8988T (cell line): ENCODE data around the gene SLC4A2.
"Not testable (repeated sequence)": the region's sequence is repeated elsewhere in the genome, so short reads cannot be mapped to it uniquely, and the experiment has no call there.

Experiments
- DNase-seq: peaks from one replicate; pipeline ENCODE4 v3.0.0; 2011

The SLC4A2 gene, protein sequence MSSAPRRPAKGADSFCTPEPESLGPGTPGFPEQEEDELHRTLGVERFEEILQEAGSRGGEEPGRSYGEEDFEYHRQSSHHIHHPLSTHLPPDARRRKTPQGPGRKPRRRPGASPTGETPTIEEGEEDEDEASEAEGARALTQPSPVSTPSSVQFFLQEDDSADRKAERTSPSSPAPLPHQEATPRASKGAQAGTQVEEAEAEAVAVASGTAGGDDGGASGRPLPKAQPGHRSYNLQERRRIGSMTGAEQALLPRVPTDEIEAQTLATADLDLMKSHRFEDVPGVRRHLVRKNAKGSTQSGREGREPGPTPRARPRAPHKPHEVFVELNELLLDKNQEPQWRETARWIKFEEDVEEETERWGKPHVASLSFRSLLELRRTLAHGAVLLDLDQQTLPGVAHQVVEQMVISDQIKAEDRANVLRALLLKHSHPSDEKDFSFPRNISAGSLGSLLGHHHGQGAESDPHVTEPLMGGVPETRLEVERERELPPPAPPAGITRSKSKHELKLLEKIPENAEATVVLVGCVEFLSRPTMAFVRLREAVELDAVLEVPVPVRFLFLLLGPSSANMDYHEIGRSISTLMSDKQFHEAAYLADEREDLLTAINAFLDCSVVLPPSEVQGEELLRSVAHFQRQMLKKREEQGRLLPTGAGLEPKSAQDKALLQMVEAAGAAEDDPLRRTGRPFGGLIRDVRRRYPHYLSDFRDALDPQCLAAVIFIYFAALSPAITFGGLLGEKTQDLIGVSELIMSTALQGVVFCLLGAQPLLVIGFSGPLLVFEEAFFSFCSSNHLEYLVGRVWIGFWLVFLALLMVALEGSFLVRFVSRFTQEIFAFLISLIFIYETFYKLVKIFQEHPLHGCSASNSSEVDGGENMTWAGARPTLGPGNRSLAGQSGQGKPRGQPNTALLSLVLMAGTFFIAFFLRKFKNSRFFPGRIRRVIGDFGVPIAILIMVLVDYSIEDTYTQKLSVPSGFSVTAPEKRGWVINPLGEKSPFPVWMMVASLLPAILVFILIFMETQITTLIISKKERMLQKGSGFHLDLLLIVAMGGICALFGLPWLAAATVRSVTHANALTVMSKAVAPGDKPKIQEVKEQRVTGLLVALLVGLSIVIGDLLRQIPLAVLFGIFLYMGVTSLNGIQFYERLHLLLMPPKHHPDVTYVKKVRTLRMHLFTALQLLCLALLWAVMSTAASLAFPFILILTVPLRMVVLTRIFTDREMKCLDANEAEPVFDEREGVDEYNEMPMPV

GRCh38 chr7:151059367-151060112 lies at the start of gene SLC4A2:
SLC4A2 (plus strand) TSS chr7:151059589; CDS start chr7:151061988, 2,399 bp downstream.
- peak; percentile 89 for DNase-seq

DNA sequence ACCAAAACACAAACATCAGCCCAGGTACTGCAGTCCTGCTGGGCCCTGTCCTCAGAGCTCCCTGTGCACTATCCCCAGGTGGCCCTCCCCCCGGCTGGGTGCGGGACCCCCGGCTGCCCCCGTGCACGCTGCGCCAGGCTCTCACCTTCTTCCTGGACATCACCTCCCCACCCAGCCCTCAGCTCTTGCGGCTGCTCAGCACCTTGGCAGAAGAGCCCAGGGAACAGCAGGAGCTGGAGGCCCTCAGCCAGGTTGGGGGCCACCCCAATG lies 49.4 kb upstream of the SLC4A2 start:
- DNase-seq = no peak

GRCh38 chr7:151010307-151011096 lies 48.9 kb upstream of the SLC4A2 start:
- no peak for DNase-seq

GRCh38 chr7:151011097-151011409 lies 48.3 kb upstream of the SLC4A2 start:
- DNase-seq = no peak

DNA sequence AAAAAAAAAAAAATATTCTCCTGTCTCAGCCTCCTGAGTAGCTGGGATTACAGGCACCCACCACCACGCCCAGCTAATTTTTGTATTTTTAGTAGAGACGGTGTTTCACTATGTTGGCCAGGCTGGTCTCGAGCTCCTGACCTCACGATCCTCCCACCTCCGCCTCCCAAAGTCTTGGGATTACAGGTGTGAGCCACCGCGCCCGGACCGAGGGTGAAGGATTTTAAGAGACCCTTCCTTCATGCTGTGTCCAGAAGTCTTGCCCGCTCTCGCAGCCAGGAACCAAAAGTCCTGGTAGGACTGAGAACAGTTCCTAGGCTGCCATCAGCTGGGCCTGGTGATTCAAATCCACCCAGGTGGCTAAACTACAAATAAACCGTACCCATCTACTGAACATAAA lies 47.8 kb upstream of the SLC4A2 start:
- DNase-seq = not testable (repeated sequence)

DNA sequence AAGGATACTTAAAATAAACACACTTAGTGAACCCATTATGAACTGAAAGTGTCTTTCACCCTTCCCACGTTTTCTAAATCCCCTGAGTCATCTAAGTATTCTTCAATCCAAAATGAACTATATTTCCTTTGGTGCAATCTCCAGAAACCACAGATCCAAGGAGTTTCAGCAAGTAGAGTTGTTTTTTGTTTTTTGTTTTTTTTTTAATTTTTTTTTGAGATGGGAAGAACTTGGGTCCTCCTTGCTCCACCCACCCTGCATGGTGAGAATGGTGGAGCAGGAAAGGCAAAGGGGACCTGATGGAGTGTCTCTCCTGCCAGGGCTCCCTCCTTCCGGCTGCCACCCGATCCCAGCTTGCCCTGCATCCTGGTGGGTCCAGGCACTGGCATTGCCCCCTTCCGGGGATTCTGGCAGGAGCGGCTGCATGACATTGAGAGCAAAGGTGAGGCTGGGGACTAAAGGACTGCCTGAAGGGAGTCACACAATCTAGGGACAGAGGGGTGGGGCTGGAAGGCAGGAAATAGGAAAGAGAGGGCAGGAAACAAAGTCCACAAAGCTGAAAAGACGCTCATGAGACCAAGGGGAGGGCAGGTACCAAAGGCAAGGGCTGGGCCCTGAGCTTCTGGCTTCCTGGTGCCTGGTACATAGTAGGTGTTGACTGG lies 47.2 kb upstream of the SLC4A2 start:
- no peak for DNase-seq

DNA sequence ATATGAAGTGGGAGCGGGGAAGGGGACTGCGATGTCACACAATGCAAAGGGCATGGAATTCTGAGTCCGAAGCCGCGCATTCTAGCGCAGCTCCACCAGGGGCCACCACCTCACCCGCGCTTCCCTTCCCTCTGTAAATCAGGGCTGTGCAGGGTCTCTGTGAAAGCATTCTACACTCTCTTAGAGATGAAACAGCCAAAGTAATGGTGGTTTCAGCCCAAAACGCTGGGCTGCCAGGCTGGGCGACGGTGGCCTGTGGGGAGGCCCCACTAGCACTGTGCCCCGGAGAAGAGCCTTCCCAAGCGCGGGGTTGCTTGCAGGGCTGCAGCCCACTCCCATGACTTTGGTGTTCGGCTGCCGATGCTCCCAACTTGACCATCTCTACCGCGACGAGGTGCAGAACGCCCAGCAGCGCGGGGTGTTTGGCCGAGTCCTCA lies 46.5 kb upstream of the SLC4A2 start:
- peak; percentile 86 for DNase-seq

GRCh38 chr7:151013356-151013732 lies 46.0 kb upstream of the SLC4A2 start:
- DNase-seq = no peak

GRCh38 chr7:151013733-151014497 lies 45.5 kb upstream of the SLC4A2 start:
- DNase-seq = no peak

DNA sequence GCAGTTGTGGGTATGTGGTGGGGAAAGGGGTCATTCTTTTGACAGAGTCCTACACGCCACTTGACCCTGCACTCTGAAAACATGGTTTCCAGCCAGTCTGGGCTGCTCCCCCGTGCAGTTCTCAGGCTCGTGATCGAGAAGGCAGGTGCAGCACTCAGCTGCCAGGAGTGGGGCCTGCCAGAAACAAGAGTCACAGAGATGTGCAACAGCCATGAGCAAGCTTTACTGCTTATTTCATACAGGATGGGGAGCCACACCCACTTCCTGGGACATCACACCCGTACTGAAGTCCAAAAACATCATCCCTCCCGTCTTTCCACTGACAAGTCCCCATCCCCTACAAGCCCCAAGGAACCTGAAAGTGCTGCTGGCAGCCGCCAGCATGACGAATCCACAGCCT lies 44.4 kb upstream of the SLC4A2 start:
- peak; percentile 65 for DNase-seq

DNA sequence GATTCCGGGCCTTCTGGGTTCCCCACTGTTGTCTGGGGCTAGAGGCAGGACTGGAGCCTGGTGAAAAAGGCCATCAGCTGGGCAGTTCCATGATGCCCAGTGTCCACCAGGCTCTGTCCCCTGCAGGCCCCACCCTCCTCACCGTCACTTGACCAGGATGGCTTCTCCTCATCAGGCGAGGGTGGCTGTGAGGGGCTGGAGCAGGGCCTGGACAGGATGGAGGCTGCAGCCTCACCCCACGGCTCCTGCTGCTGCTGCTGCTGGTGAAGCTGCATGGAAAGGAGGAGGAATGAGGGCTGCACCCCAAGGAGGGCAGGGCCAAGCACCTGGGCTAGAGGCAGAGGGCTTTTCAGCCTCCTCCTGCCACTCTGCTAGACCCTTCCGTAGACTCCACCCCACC lies 43.4 kb upstream of the SLC4A2 start:
- DNase-seq = no peak

DNA sequence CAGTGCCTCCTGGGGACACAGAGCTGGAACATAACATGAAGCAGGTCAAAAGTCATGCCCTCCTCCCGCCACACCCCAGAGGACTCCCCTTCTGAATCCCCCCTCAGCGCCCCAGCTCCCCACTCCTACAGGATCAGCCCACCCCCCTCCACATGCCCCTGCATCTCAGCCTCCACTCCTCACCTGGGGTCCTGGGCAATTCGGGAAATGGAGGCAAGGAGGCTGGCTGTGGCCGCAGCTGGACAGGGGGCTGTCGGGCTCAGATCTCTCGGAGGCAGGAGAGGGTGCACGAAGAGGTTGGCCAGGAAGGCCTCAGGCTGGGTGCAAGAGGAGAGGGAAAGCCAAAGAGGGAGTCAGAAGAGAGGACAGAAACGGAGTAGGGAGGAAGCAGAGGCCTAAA lies 42.9 kb upstream of the SLC4A2 start:
- no peak for DNase-seq

GRCh38 chr7:151016942-151017341 lies 42.4 kb upstream of the SLC4A2 start:
- DNase-seq = no peak

GRCh38 chr7:151017370-151017952 lies 41.9 kb upstream of the SLC4A2 start:
- DNase-seq = no peak

GRCh38 chr7:151017953-151018420 lies 41.4 kb upstream of the SLC4A2 start:
- peak; percentile 85 for DNase-seq

GRCh38 chr7:151018421-151019129 lies 40.8 kb upstream of the SLC4A2 start:
- no peak for DNase-seq

DNA sequence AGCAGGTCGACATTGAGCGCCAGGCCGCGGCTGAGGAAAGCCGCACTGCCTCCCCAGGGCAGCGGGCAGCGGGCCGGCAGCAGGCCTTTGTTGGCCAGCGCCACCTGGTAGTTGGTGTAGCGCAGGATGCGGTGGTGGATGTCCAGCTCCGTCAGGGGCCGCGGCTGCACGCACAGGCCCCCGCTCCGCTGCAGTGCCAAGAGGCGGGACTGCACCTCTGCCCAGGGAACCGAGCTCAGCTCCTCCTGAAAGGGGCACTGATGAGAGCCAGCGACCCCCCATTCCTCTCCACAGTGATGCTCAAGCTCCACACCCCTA lies 40.3 kb upstream of the SLC4A2 start:
- no peak for DNase-seq

GRCh38 chr7:151020231-151020630 lies 39.2 kb upstream of the SLC4A2 start:
- no peak for DNase-seq

DNA sequence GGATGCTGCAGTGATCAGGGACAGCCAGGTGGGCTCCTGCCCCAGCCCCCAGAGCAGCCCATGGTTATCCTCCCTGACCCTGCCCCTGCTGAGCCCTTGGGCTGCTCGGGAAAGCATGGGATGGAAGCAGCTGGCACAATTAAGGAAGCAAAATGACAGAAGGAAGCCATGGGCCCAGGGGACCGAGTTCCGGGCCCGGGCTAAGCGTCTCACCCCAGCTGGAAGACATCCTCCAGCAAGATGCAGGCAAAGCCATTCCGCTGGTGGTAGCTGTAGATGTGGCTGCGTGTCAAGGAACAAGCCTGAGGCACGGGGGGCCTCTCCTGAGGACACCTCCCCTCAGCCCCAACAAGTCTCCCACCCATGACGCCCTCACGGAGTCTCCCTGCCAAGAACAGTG lies 36.2 kb upstream of the SLC4A2 start:
- no peak for DNase-seq
